NT2/D1 (cell line): ENCODE data around the gene MMP19.

Experiments used
- SUZ12 ChIP-seq: IDR thresholded peaks from 2 replicates; pipeline ENCODE4 v1.6.1; 2011; ENCODE audit not compliant: insufficient read length, insufficient read depth; ENCODE audit errors: extremely low read depth
- YY1 ChIP-seq: IDR thresholded peaks from 2 replicates; pipeline ENCODE4 v1.6.1; 2011; ENCODE audit not compliant: insufficient read length, insufficient read depth
- ZNF274 ChIP-seq: IDR thresholded peaks from 2 replicates; pipeline ENCODE4 v1.6.1; 2011; ENCODE audit warnings: mild to moderate bottlenecking, low read depth, low read length

GRCh38 chr12:55875704-55876467, 33.1 kb upstream of the MMP19 start:
- no peak for TF ChIP-seq ZNF274
- TF ChIP-seq YY1, result no peak
- TF ChIP-seq SUZ12, result no peak
